HG02970 (cell line): Measurements from ENCODE around the gene CRYM.
"Not testable (repeated sequence)": the region's sequence is repeated elsewhere in the genome, so short reads cannot be mapped to it uniquely, and the experiment has no call there.

Experiments used
- ATAC-seq: cut with Tn5 transposase; IDR thresholded peaks from one replicate; pipeline ENCODE4 v1.9.1; 2021; ENCODE audit warnings: mild to moderate bottlenecking, moderate library complexity, moderate number of reproducible peaks; ENCODE audit not compliant: unreplicated experiment, low FRiP score

CRYM gene

DNA sequence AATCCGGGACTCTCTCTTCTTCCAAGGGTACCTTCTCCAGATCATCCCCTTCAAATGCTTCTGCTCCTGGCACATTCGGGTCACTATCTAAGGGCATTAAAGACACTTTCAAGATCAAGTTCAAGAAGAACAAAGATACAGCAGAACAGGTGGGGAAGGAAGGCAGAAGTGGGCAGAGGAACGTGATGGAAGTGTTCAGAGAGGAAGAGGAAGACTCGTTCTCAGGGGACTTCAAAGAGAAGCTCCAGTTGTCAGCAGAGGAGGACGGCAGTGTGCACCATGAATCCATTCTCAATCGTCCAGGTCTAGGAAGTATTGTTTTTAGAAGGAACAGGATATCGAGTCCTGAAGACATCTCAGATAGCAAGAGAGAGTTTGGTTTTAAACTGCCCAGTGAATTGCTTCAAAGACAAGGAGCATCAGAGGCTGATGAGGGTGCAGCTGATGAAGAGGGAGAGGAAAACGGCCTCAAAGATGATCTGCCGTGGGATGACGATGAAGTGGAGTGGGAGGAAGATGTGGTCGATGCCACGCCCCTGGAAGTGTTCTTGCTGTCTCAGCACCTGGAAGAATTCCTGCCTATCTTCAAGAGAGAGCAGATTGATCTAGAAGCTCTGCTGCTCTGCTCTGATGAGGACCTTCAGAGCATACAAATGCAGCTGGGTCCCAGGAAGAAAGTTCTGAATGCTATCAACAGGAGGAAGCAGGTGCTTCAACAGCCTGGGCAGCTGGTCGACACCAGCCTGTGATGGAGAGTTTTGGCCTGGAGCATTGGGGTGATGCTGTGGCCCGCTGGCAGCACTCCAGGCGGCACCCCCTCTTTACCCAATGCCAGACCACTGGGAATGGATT is 27.8 kb downstream of the CRYM start:
- ATAC-seq = no peak

GRCh38 chr16:21248179-21248578 is 29.9 kb downstream of the CRYM start:
- not testable (repeated sequence) for ATAC-seq

DNA sequence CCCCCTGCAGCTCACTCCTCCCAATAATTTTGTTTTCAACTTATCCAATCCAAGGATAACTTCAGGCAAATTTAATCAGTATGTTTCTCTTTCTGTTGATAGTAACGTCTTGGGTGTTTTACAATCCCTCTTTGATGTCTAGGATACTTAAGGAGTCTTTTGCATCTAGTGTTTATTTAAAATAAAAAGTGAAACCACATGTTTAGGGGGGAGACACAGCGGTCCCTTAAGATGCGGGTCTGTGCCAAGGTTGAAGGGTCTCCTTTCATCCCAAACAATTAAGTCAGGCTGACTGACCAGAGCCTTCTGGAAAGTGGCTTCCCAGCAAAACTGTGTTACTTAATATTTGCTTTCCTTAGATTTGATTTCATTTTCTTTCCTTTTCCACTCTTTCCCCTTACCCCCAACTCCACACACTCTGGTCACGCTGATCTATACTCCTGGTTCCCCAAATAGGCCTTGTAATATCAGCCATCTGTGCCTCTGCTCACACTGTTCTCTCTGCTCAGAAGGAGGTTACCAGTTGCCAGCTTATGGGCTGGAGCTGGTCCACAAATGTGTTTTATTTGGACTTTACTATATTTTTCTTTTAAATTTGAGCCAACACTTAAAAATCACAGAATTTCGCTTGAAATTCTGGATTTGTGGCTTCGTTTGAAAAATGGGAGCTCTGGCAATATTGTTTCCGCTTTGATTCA is 33.4 kb downstream of the CRYM start:
- ATAC-seq = no peak

- ATAC-seq = no peak
Measured at GRCh38 chr16:21242756-21243155, 35.3 kb downstream of the CRYM start.

- ATAC-seq = no peak
Measured at GRCh38 chr16:21239646-21240045, 38.4 kb downstream of the CRYM start.

- ATAC-seq = no peak
Measured at GRCh38 chr16:21236831-21237230, 41.3 kb downstream of the CRYM start.

DNA sequence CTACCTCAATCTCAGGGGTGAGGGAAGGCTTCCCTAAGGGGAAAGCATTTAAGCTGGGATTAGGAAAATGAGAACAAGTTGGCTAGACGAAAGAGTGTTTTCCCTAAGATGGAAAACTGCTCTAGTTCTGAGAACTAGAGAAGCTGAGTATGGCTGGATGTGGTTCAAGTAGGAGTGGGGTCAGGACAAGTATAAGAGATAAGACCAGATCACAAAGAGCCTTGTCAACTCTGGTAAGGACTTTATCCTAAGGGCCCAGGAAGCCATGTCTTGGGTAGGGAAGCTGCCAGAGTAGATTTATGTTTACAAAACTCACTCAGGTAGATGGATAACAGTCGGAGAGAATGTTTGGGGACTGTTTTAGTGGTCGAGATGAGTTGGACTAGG is 42.9 kb downstream of the CRYM start:
- ATAC-seq = no peak

GRCh38 chr16:21233521-21234150 is 44.5 kb downstream of the CRYM start, which contains the start of gene ANKS4B:
ANKS4B (plus strand) TSS chr16:21233699; CDS start chr16:21233738, 39 bp downstream.
- no peak for ATAC-seq

- ATAC-seq = no peak
Measured at GRCh38 chr16:21233045-21233520, 45.0 kb downstream of the CRYM start.

GRCh38 chr16:21228361-21228872 is 49.7 kb downstream of the CRYM start:
- no peak for ATAC-seq

GRCh38 chr16:21227866-21228265 is 50.2 kb downstream of the CRYM start:
- ATAC-seq = no peak

GRCh38 chr16:21226749-21227148 is 51.3 kb downstream of the CRYM start:
- ATAC-seq = no peak

GRCh38 chr16:21224800-21225199 is 53.3 kb downstream of the CRYM start:
- no peak for ATAC-seq

- no peak for ATAC-seq
Measured at GRCh38 chr16:21223787-21224186, 54.3 kb downstream of the CRYM start.

DNA sequence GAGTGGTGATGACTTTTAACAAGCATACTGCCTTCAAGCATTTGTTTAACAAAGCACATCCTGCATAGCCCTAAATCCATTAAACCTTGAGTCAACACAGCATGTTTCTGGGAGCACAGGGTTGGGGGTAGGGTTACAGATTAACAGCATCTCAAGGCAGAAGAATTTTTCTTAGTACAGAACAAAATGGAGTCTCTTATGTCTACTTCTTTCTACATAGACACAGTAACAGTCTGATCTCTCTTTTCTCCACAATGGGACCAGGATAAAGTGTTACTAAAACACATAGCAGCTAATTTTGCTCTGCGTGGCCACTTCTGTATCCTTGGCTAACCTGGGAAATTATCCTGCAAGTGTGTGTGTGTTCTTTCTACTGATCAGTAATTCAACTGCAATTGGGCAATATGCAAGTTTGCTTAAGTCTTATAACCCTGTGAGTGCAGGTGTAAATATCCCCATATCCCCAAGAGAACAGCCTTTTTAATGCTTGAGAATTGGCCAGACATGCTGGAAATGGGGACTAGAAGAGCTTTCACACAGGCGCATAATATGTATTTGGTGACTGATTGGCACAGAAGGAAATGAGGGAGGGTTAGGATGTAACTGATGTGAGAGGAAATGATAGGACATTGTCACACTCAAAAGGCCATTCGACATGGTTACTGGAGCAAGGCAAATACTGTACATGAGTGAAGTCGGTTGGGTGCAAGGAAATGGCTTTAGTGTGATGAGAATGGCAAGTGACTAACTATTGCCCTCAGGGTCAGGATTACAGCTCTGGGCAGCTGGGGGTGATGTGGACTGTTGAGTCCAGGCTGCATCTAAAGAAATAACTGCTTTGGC is 55.4 kb downstream of the CRYM start:
- no peak for ATAC-seq

DNA sequence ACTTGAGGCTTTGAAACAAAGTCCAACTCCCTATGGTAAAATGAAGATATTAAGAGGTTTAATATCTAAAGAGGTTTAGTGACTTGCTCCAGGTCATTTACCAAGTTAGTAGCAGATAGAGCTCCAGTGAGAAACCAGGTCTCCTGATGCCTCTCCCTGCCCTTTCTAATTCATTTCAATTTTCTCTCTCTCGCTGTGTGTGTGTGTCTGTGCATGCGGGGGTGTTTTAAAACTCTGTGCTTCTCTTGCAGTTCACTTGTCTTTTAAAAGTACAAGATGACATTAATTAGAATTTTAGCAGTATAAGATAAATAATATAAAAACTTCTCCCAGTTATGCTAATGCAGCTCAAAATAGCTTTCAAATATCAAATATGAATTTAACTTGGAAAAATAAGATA is 58.5 kb downstream of the CRYM start:
- no peak for ATAC-seq

- ATAC-seq = no peak
Measured at GRCh38 chr16:21218153-21218552, 59.9 kb downstream of the CRYM start.

DNA sequence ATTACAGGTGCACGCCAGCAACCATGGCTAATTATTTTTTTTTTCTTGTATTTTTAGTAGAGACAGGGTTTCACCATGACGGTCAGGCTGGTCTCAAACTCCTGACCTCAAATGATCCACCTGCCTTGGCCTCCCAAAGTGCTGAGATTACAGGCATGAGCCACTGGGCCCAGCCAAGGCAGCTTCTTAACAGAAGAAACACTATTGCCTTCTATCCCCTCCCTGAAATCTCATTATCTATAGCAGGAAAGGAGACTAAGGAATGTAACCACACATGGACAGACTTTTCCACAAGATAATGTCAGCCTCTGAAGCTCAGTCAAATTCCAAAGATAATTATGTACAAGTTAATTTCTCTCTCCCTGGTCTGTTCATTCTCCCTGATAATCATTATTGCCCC is 61.0 kb downstream of the CRYM start:
- no peak for ATAC-seq

DNA sequence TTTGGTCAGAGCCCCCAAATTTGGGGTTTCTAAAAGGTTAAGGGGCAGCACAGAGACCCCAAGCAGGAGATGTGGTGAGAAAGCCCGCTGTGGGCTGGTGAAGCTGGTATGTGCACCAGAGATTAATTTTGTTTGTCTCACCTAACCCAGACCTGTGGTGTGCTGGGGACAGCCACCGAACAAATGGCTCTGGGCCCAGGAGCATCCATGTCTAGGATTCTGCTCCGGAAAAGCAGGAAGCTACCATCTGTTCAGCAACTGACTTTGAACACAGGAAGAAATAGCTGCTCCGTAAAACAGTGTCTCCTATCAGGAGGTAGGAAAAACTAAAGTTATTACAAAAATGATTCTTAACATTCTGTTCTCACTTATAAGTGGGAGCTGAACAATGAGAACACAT is 64.0 kb downstream of the CRYM start:
- no peak for ATAC-seq

DNA sequence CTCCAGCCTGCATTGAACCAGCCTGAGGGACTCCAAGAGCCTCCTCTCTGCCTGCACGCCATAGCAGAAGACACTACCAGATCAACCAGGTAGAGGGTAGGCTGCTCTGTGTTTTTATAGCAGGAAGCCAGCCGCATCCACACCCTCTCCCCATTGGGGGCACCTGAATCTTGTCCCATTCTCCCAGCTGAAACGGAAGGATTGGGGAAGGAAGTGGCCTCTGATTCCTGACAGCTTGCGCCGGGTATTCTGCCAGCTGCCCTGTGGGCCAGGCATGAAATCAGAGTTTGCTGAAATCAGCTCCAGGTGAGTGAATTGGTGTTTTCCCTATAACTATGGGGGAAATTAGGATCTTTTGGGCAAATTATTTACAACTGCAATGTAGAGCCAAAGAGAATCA is 66.6 kb downstream of the CRYM start, which contains the start of gene ZP2:
TSS of gene ZP2 (minus strand) at position 89 of the 400 bp plus-strand sequence. CDS start at position 62, 27 bp downstream.
- no peak for ATAC-seq
